ENCODE data around the gene MUC5B. TPM values are rescaled to one million over a fixed set of nuclear protein-coding genes. Genes with fewer than 3 reads are reported as not detected.

MUC5B gene
- not detected in 2 replicates for total RNA-seq

DNA sequence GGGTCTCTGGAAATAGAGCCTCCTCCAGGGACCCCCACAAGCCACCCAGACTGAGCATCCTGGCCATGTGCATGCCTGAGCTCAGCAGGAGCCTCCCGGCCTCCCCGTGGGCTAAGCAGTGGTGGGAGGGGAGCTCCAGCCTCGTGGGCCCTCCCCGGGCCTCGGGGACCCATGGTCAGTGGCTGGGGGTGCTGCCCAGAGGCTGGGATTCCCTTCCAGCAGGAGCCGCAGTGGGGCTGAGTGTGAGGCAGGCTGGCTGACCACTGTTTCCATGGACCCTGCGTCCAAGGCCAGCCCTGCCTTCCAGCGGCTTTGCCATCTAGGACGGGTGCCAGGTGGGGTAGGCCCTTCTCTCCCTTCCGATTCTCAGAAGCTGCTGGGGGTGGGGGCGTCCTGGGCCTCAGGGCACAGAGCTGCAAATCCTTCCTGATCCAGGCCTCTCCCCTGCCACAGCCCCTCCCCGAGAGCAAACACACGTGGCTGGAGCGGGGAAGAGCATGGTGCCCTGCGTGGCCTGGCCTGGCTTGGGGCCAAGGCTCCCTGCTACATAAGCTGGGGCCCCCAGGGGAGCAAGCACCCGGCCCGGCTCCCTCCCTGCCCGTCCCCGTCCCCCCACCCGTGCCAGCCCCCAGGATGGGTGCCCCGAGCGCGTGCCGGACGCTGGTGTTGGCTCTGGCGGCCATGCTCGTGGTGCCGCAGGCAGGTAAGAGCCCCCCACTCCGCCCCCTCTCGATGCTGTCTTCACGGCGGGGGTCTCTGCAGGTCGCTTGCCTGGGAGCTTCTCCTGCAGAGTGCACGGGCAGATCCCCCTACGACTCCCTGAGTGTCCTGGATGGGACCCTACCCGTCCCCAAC, at the start of gene MUC5B:
Gene MUC5B (plus strand): TSS at position 576 of the 855 bp plus-strand sequence. CDS start 58 bp downstream, at position 634.

DNA sequence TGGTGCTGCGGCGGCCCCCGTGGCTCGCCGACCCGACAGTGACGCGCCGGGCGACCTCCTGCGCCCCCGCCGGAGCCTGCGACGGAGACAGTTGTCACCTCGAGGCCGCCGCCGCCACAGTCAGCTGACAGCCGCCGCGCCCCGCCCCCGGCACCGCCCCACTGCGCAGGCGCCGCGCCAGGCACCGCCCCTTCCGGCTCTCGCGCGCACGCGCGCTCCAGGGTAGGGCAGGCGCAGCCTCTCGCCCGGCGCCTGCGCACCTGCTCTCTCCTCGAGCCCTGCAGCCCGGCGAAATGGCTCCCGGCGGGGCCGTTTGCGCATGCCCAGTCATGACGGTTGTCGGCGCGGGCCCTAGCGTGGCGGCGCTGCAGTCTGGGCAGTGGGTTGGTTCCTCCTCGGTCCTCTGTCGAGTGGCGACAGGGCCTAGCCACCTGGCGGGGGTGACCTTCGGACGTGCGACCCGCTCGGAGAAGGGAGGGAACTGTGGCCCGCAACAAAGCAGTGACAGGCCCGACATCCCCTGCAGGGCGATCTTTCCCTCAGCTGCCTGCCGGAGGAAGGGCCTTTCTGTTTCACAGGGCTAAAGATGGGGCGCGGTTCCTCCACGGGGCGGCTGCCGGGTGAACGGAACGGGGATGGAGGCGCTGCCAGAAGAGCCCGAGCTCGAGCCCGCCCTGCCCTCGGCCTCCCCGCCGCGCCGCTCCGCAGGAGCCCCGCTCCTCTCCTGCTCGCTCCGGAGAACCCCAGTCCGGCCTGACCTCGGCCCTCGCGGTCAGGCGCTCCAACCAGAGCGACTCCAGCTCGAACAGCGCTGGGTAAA, 86.8 kb downstream of the MUC5B start, which contains the start of gene TOLLIP:
Gene TOLLIP (minus strand): TSS at position 135 of the 820 bp plus-strand sequence. CDS start 134 bp downstream, at position 1.

Other genes with a start within 250 kb of the MUC5B start
- gene MUC6, start 186.3 kb upstream of the MUC5B start, total RNA-seq = not detected in 2 replicates
- gene MUC2, start 148.2 kb upstream of the MUC5B start, total RNA-seq = not detected in 2 replicates
- not detected in 2 replicates for gene MUC5AC, start 65.1 kb upstream of the MUC5B start, total RNA-seq
- gene TOLLIP, start 86.6 kb downstream of the MUC5B start, total RNA-seq = 30.8 and 32.6 TPM in 2 replicates
- 0.09 and 1.6 TPM in 2 replicates for gene BRSK2, start 166.9 kb downstream of the MUC5B start, total RNA-seq

Measured in pericardium fibroblast (primary cell).